Liver (tissue), 9 donors: ENCODE measurements around the gene LYST. TPM values are rescaled to one million over a fixed set of nuclear protein-coding genes. Genes with fewer than 3 reads are reported as not detected.

ENCODE experiments used
- DNase-seq: peaks from one replicate; pipeline ENCODE4 v3.0.0-alpha.2; 2017; ENCODE audit warnings: low spot score
- H3K27ac ChIP-seq, 2 donors: one replicate each; pipeline ENCODE4 v1.7.0; 2013; ENCODE audit warnings: inconsistent platforms in 2 of 2, low read length in 2 of 2, control low read depth in 1 of 2, low read depth in 1 of 2, mild to moderate bottlenecking in 1 of 2
- H3K27me3 ChIP-seq, 4 donors: one replicate each; pipeline versions ENCODE4 v1.6.1 to v1.7.0; 2013; ENCODE audit warnings: low read length in 3 of 4, inconsistent platforms in 1 of 4, mild to moderate bottlenecking in 1 of 4, moderate library complexity in 1 of 4; ENCODE audit not compliant: control insufficient read depth in 4 of 4, insufficient read depth in 4 of 4
- H3K36me3 ChIP-seq, 4 donors: one replicate each; pipeline versions ENCODE4 v1.6.1 to v1.7.0; 2013; ENCODE audit warnings: low read length in 3 of 4, mild to moderate bottlenecking in 3 of 4, low read depth in 1 of 4, moderate library complexity in 1 of 4; ENCODE audit not compliant: control insufficient read depth in 4 of 4, insufficient read depth in 3 of 4
- H3K4me1 ChIP-seq, 4 donors: one replicate each; pipeline versions ENCODE4 v1.6.1 to v1.7.0; 2013; ENCODE audit warnings: low read length in 3 of 4, mild to moderate bottlenecking in 3 of 4, moderate library complexity in 1 of 4; ENCODE audit not compliant: control insufficient read depth in 4 of 4, insufficient read depth in 4 of 4
- H3K4me3 ChIP-seq, 3 donors: one replicate each; pipeline versions ENCODE4 v1.6.1 to v1.7.0; 2013; ENCODE audit warnings: low read length in 3 of 3, control low read depth in 1 of 3, low read depth in 1 of 3, mild to moderate bottlenecking in 1 of 3
- H3K9ac ChIP-seq, 2 donors: one replicate each; pipeline ENCODE4 v1.7.0; 2013; ENCODE audit warnings: low read length in 2 of 2, mild to moderate bottlenecking in 2 of 2, moderate library complexity in 2 of 2, control low read depth in 1 of 2, low read depth in 1 of 2
- H3K9me3 ChIP-seq, 4 donors: one replicate each; pipeline versions ENCODE4 v1.6.1 to v1.7.0; 2013; ENCODE audit warnings: low read length in 3 of 4; ENCODE audit not compliant: control insufficient read depth in 4 of 4
- FOXA1 ChIP-seq: IDR thresholded peaks from 2 replicates; pipeline ENCODE4 v1.6.1; 2016; ENCODE audit warnings: antibody characterized with exemption
- FOXA2 ChIP-seq: IDR thresholded peaks from 2 replicates; pipeline ENCODE4 v1.6.1; 2016; ENCODE audit warnings: antibody characterized with exemption
- GABPA ChIP-seq, 2 donors: IDR thresholded peaks in 1 of 2; conservative IDR thresholded peaks in 1 of 2; 2 replicates each; pipeline ENCODE4 v1.6.1; 2016; ENCODE audit warnings: antibody characterized with exemption in 2 of 2, mild to moderate bottlenecking in 1 of 2, moderate library complexity in 1 of 2
- HNF4A ChIP-seq, 2 donors: conservative IDR thresholded peaks; 2 replicates each; pipeline ENCODE4 v1.6.1; 2016; ENCODE audit warnings: antibody characterized with exemption in 2 of 2, mild to moderate bottlenecking in 2 of 2
- HNF4G ChIP-seq: IDR thresholded peaks from 2 replicates; pipeline ENCODE4 v1.6.1; 2016; ENCODE audit warnings: antibody characterized with exemption
- JUND ChIP-seq, 2 donors: IDR thresholded peaks; 2 replicates each; pipeline ENCODE4 v1.6.1; 2016; ENCODE audit warnings: antibody characterized with exemption in 2 of 2
- RAD21 ChIP-seq, 2 donors: IDR thresholded peaks; 2 replicates each; pipeline ENCODE4 v1.6.1; 2016; ENCODE audit warnings: antibody characterized with exemption in 2 of 2, mild to moderate bottlenecking in 2 of 2
- SP1 ChIP-seq: IDR thresholded peaks from 2 replicates; pipeline ENCODE4 v1.6.1; 2018; ENCODE audit warnings: antibody characterized with exemption, mild to moderate bottlenecking
- YY1 ChIP-seq: IDR thresholded peaks from 2 replicates; pipeline ENCODE4 v1.6.1; 2016; ENCODE audit warnings: antibody characterized with exemption, mild to moderate bottlenecking
- WGBS: extraction: QIAGEN DNeasy Blood & Tissue Kit; methylation state at CpG from one replicate; pipeline ENCODE4 v1.1.7; 2013; 5-methylcytosine and 5-hydroxymethylcytosine counted together
- polyA plus RNA-seq, 2 donors: library from polyadenylated mRNA; stranded (reverse) in 1 of 2; unstranded in 1 of 2; fragments of 200-250 nt in 1 of 2; fragments of >200 nt in 1 of 2; fragmentation: Nextera tagmentation in 1 of 2; extraction: Ambion mirVana in 1 of 2; gene quantifications; one replicate each; pipeline versions ENCODE4 v1.2.1 to v1.2.3, GENCODE V29; 2013 to 2015
- total RNA-seq, 2 donors: library from RNA; depleted of rRNA; stranded (reverse); fragments of >200 nt; gene quantifications; one replicate each; pipeline ENCODE4 v1.2.3, GENCODE V29; 2014
- TF ChIP-seq, protein P1 (sequence below): IDR thresholded peaks from 2 replicates; pipeline ENCODE4 v1.6.1; 2016; ENCODE audit warnings: antibody characterized with exemption
- TF ChIP-seq, protein P2 (sequence below): IDR thresholded peaks from 2 replicates; pipeline ENCODE4 v1.6.1; 2016; ENCODE audit warnings: antibody characterized with exemption
- TF ChIP-seq, protein P3 (sequence below): IDR thresholded peaks from 2 replicates; pipeline ENCODE4 v1.6.1; 2016; ENCODE audit warnings: antibody characterized with exemption
- TF ChIP-seq, protein P4 (sequence below): fragments of 150-350 bp; IDR thresholded peaks from 2 replicates; pipeline ENCODE4 v1.5.1; 2017; ENCODE audit warnings: improper control_type of control experiment, low read depth, low read length; ENCODE audit not compliant: missing input control
- TF ChIP-seq, protein P5 (sequence below): IDR thresholded peaks from 2 replicates; pipeline ENCODE4 v1.6.1; 2016; ENCODE audit warnings: antibody characterized with exemption, mild to moderate bottlenecking
- donor health status: healthy.
- donor health status: healthy.
- donor health status: healthy.
- donor health status: healthy.
- donor health status: healthy.

Gene LYST
- total and polyA plus RNA-seq, 4 donors, result 3.4 to 45.9 (median 14.2) TPM

DNA sequence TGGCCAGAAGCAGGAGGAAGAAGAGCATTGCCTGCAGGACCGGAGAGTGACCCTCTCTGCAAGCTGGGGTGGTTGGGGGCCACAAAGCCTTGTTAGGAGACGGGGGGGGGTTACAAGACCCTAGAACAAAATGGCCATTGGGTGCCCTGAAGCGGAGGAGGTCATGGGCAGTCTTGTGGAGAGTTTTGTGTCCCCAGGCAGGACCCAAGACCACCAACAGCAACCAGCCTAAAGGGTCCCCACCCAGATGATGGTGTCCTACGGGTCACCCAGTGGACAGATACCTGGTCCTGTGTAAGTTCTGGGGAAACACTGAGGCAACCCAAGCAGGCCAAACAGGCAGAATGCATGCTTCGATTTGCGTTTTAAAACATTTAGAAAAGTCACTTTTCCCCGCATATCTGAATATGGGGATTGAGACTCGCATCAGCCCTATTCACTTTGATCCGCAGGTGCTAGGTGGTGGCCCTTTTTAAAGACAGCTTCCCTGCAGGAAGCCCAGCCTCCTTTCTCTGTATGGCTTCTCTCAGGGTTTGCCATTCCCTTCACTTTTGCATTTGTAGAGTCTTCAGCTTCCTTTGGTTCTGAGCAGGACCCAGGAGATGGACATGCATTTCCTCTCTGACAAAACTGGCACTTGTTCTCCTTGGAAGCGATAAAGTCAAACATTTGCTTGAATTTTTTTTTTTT lies 238.2 kb downstream of the LYST start (continued):
- TF ChIP-seq, protein P1, sequence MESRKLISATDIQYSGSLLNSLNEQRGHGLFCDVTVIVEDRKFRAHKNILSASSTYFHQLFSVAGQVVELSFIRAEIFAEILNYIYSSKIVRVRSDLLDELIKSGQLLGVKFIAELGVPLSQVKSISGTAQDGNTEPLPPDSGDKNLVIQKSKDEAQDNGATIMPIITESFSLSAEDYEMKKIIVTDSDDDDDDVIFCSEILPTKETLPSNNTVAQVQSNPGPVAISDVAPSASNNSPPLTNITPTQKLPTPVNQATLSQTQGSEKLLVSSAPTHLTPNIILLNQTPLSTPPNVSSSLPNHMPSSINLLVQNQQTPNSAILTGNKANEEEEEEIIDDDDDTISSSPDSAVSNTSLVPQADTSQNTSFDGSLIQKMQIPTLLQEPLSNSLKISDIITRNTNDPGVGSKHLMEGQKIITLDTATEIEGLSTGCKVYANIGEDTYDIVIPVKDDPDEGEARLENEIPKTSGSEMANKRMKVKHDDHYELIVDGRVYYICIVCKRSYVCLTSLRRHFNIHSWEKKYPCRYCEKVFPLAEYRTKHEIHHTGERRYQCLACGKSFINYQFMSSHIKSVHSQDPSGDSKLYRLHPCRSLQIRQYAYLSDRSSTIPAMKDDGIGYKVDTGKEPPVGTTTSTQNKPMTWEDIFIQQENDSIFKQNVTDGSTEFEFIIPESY, result no peak
- TF ChIP-seq SP1 (no peak), HNF4G (no peak), FOXA1 (no peak), FOXA2 (no peak), RAD21 (IDR thresholded peaks at IDR 0.05) (no peak), HNF4A (conservative IDR thresholded peaks at IDR 0.05) (no peak), JUND (IDR thresholded peaks at IDR 0.05) (no peak)
- TF ChIP-seq, protein P2, sequence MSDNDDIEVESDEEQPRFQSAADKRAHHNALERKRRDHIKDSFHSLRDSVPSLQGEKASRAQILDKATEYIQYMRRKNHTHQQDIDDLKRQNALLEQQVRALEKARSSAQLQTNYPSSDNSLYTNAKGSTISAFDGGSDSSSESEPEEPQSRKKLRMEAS, result no peak
- TF ChIP-seq, protein P3, sequence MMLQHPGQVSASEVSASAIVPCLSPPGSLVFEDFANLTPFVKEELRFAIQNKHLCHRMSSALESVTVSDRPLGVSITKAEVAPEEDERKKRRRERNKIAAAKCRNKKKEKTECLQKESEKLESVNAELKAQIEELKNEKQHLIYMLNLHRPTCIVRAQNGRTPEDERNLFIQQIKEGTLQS, result no peak

DNA sequence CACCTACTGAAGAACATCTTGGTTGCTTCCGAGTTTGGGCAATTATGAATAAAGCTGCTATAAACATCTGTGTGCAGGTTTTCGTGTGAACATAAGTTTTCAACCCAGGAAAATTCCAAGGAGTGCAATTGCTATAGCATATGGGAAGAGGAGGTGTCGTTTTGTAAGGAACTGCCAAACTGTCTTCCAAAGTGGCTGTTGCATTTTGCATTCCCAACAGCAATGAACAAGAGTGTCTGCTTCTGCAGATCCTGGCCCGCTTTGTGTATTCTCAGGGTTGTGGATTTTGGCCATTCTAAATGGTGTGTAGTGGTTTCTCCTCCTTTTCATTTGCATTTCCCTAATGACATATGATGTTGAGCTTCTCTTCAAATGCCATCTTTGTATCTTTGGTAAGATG lies 240.9 kb downstream of the LYST start:
- H3K27ac ChIP-seq, result no peak overlapping the region
- no peak overlapping the region for H3K4me3 ChIP-seq
- WGBS, result 91% methylated on average over 4 of the region's 4 CpGs
- H3K36me3 ChIP-seq, result no peaks in the 10 kb centered on the region
- peaks cover 0 to 8% (median 4%) of the 10 kb centered on the region in 4 donors for H3K4me1 ChIP-seq
- no peak for DNase-seq
- peaks cover 0 to 5% (median 0%) of the 10 kb centered on the region in 4 donors for H3K27me3 ChIP-seq
- TF ChIP-seq FOXA2 (no peak), YY1 (no peak)
- TF ChIP-seq, protein P4, sequence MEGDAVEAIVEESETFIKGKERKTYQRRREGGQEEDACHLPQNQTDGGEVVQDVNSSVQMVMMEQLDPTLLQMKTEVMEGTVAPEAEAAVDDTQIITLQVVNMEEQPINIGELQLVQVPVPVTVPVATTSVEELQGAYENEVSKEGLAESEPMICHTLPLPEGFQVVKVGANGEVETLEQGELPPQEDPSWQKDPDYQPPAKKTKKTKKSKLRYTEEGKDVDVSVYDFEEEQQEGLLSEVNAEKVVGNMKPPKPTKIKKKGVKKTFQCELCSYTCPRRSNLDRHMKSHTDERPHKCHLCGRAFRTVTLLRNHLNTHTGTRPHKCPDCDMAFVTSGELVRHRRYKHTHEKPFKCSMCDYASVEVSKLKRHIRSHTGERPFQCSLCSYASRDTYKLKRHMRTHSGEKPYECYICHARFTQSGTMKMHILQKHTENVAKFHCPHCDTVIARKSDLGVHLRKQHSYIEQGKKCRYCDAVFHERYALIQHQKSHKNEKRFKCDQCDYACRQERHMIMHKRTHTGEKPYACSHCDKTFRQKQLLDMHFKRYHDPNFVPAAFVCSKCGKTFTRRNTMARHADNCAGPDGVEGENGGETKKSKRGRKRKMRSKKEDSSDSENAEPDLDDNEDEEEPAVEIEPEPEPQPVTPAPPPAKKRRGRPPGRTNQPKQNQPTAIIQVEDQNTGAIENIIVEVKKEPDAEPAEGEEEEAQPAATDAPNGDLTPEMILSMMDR, result no peak
- no peak overlapping the region for H3K9ac ChIP-seq
- H3K9me3 ChIP-seq, result no peaks in the 10 kb centered on the region

DNA sequence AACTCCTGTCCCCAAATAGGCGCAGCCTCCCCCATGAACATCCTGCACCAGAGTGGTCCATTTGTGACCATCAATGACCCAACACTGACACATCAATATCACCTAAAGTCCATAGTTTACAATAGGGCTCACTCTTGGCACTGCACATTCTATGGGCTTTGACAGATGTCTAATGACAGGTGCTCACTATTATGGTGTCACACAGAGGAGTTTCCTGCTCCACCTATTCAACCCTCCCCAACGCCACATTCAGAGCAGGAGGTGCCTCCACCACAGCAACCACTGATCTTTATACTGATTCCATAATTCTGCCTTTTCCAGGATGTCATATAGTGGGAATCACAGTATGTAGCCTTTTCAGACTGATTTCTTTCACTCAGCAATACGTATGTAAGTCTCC lies 241.4 kb downstream of the LYST start:
- Histone ChIP-seq H3K4me3 (no peak overlapping the region), H3K36me3 (no peaks in the 10 kb centered on the region), H3K9me3 (no peaks in the 10 kb centered on the region), H3K9ac (no peak overlapping the region), H3K27me3 (peaks cover 0 to 5% (median 0%) of the 10 kb centered on the region in 4 donors), H3K4me1 (peaks cover 0 to 4% (median 1%) of the 10 kb centered on the region in 4 donors), H3K27ac (no peak overlapping the region)
- WGBS, result 90% methylated on average over 3 of the region's 3 CpGs
- TF ChIP-seq JUND (IDR thresholded peaks at IDR 0.05), result no peak
- no peak for TF ChIP-seq GABPA (IDR thresholded peaks at IDR 0.05 in 1 of 2, conservative IDR thresholded peaks at IDR 0.05 in 1 of 2)
- TF ChIP-seq, protein P5, sequence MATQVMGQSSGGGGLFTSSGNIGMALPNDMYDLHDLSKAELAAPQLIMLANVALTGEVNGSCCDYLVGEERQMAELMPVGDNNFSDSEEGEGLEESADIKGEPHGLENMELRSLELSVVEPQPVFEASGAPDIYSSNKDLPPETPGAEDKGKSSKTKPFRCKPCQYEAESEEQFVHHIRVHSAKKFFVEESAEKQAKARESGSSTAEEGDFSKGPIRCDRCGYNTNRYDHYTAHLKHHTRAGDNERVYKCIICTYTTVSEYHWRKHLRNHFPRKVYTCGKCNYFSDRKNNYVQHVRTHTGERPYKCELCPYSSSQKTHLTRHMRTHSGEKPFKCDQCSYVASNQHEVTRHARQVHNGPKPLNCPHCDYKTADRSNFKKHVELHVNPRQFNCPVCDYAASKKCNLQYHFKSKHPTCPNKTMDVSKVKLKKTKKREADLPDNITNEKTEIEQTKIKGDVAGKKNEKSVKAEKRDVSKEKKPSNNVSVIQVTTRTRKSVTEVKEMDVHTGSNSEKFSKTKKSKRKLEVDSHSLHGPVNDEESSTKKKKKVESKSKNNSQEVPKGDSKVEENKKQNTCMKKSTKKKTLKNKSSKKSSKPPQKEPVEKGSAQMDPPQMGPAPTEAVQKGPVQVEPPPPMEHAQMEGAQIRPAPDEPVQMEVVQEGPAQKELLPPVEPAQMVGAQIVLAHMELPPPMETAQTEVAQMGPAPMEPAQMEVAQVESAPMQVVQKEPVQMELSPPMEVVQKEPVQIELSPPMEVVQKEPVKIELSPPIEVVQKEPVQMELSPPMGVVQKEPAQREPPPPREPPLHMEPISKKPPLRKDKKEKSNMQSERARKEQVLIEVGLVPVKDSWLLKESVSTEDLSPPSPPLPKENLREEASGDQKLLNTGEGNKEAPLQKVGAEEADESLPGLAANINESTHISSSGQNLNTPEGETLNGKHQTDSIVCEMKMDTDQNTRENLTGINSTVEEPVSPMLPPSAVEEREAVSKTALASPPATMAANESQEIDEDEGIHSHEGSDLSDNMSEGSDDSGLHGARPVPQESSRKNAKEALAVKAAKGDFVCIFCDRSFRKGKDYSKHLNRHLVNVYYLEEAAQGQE, result no peak
- TF ChIP-seq, protein P2, result no peak
- TF ChIP-seq FOXA1, result no peak
- DNase-seq, result no peak
